ENCODE data around the gene PPP2R5C. TPM values are rescaled to one million over a fixed set of nuclear protein-coding genes. Genes with fewer than 3 reads are reported as not detected.
"Not testable (repeated sequence)": the region's sequence is repeated elsewhere in the genome, so short reads cannot be mapped to it uniquely, and the experiment has no call there.

Gene PPP2R5C
- total RNA-seq, 2 donors from 2014 or later: 317 to 370 TPM

- Mint-ChIP-seq H3K4me3 (no peak overlapping the region), H3K27ac (no peak overlapping the region), H3K9me3 (no peaks in the 10 kb centered on the region), H3K4me1 (ENCODE audit: low read depth) (peaks cover 59% of the 10 kb centered on the region), H3K27me3 (ENCODE audit: low read depth) (no peaks in the 10 kb centered on the region), H3K36me3 (ENCODE audit: insufficient read depth in 2 of 2) (peaks cover 0 to 2% of the 10 kb centered on the region in 2 donors)
- no peak for DNase-seq
- ATAC-seq (replicated peaks in 1 of 2): no peak
Observed at GRCh38 chr14:101719708-101720107, 41.8 kb upstream of the PPP2R5C start.

- H3K4me1 Mint-ChIP-seq (ENCODE audit: low read depth): peaks cover 59% of the 10 kb centered on the region
- H3K9me3 Mint-ChIP-seq: no peaks in the 10 kb centered on the region
- peak overlapping the region; percentile 51 to 79 for H3K4me3 Mint-ChIP-seq
- no peaks in the 10 kb centered on the region for H3K27me3 Mint-ChIP-seq (ENCODE audit: low read depth)
- ATAC-seq (replicated peaks in 1 of 2): no peak
- peak overlapping the region; percentile 67 for H3K27ac Mint-ChIP-seq
- peaks cover 0 to 2% of the 10 kb centered on the region in 2 donors for H3K36me3 Mint-ChIP-seq (ENCODE audit: insufficient read depth in 2 of 2)
- DNase-seq: no peak
Observed at GRCh38 chr14:101721111-101721510, 40.4 kb upstream of the PPP2R5C start.

GRCh38 chr14:101721951-101722661, 39.4 kb upstream of the PPP2R5C start:
- no peaks in the 10 kb centered on the region for H3K9me3 Mint-ChIP-seq
- peaks cover 65% of the 10 kb centered on the region for H3K4me1 Mint-ChIP-seq (ENCODE audit: low read depth)
- peaks cover 0 to 2% of the 10 kb centered on the region in 2 donors for H3K36me3 Mint-ChIP-seq (ENCODE audit: insufficient read depth in 2 of 2)
- peak overlapping the region; percentile 79 to 85 for H3K4me3 Mint-ChIP-seq
- no peaks in the 10 kb centered on the region for H3K27me3 Mint-ChIP-seq (ENCODE audit: low read depth)
- ATAC-seq (replicated peaks in 1 of 2): peak; percentile 86 to 92
- DNase-seq: peak; percentile 74 to 77
- peak overlapping the region; percentile 87 for H3K27ac Mint-ChIP-seq

GRCh38 chr14:101723061-101723595, 38.4 kb upstream of the PPP2R5C start:
- H3K4me1 Mint-ChIP-seq (ENCODE audit: low read depth): peaks cover 72% of the 10 kb centered on the region

GRCh38 chr14:101725652-101726051, 35.9 kb upstream of the PPP2R5C start:
- peaks cover 73% of the 10 kb centered on the region for H3K4me1 Mint-ChIP-seq (ENCODE audit: low read depth)
- H3K9me3 Mint-ChIP-seq; H3K36me3 Mint-ChIP-seq (ENCODE audit: insufficient read depth in 2 of 2); H3K27me3 Mint-ChIP-seq (ENCODE audit: low read depth); ATAC-seq (replicated peaks in 1 of 2); DNase-seq: not testable (repeated sequence)
- H3K27ac Mint-ChIP-seq: peak overlapping the region; percentile 72
- peak overlapping the region in 1 of 2 donors; percentile 46 for H3K4me3 Mint-ChIP-seq

More at GRCh38 chr14:101723061-101723595, 38.4 kb upstream of the PPP2R5C start:
- Mint-ChIP-seq H3K27me3 (ENCODE audit: low read depth) (no peaks in the 10 kb centered on the region), H3K9me3 (peaks cover 0 to under 1% of the 10 kb centered on the region in 2 donors), H3K27ac (peak overlapping the region; percentile 10), H3K36me3 (ENCODE audit: insufficient read depth in 2 of 2) (peaks cover 0 to 2% of the 10 kb centered on the region in 2 donors), H3K4me3 (peak overlapping the region; percentile 7 to 22)
- DNase-seq (no peak), ATAC-seq (replicated peaks in 1 of 2) (no peak)

- Mint-ChIP-seq H3K36me3 (ENCODE audit: insufficient read depth in 2 of 2) (peaks cover 2 to 7% of the 10 kb centered on the region in 2 donors), H3K4me3 (peak overlapping the region in 1 of 2 donors; percentile 29), H3K27me3 (ENCODE audit: low read depth) (no peaks in the 10 kb centered on the region), H3K9me3 (peaks cover 1 to 9% of the 10 kb centered on the region in 2 donors), H3K4me1 (ENCODE audit: low read depth) (peaks cover 74% of the 10 kb centered on the region), H3K27ac (no peak overlapping the region)
- ATAC-seq (replicated peaks in 1 of 2) (no peak), DNase-seq (no peak)
Observed at GRCh38 chr14:101726295-101726953, 35.1 kb upstream of the PPP2R5C start.

GRCh38 chr14:101726954-101727302, 34.6 kb upstream of the PPP2R5C start:
- Mint-ChIP-seq H3K4me3 (peak overlapping the region in 1 of 2 donors; percentile 29), H3K27ac (no peak overlapping the region), H3K4me1 (ENCODE audit: low read depth) (peaks cover 74% of the 10 kb centered on the region)

GRCh38 chr14:101727611-101728366, 33.7 kb upstream of the PPP2R5C start:
- peaks cover 74% of the 10 kb centered on the region for H3K4me1 Mint-ChIP-seq (ENCODE audit: low read depth)
- H3K36me3 Mint-ChIP-seq (ENCODE audit: insufficient read depth in 2 of 2): peaks cover 0 to 7% of the 10 kb centered on the region in 2 donors
- H3K27me3 Mint-ChIP-seq (ENCODE audit: low read depth): no peaks in the 10 kb centered on the region
- DNase-seq (no peak), ATAC-seq (replicated peaks in 1 of 2) (no peak)
- no peak overlapping the region for H3K27ac Mint-ChIP-seq
- H3K9me3 Mint-ChIP-seq: peaks cover 1 to 9% of the 10 kb centered on the region in 2 donors
- H3K4me3 Mint-ChIP-seq: no peak overlapping the region

More at GRCh38 chr14:101726954-101727302, 34.6 kb upstream of the PPP2R5C start:
- ATAC-seq (replicated peaks in 1 of 2) (no peak), DNase-seq (no peak)
- Mint-ChIP-seq H3K27me3 (ENCODE audit: low read depth) (no peaks in the 10 kb centered on the region), H3K36me3 (ENCODE audit: insufficient read depth in 2 of 2) (peaks cover 2 to 7% of the 10 kb centered on the region in 2 donors), H3K9me3 (peaks cover 1 to 9% of the 10 kb centered on the region in 2 donors)

- DNase-seq (no peak), ATAC-seq (replicated peaks in 1 of 2) (no peak)
- peaks cover 0 to 7% of the 10 kb centered on the region in 2 donors for H3K36me3 Mint-ChIP-seq (ENCODE audit: insufficient read depth in 2 of 2)
- H3K27me3 Mint-ChIP-seq (ENCODE audit: low read depth): no peaks in the 10 kb centered on the region
- H3K27ac Mint-ChIP-seq: no peak overlapping the region
- peaks cover 1 to 9% of the 10 kb centered on the region in 2 donors for H3K9me3 Mint-ChIP-seq
- no peak overlapping the region for H3K4me3 Mint-ChIP-seq
- peaks cover 75% of the 10 kb centered on the region for H3K4me1 Mint-ChIP-seq (ENCODE audit: low read depth)
Observed at GRCh38 chr14:101728367-101728742, 33.2 kb upstream of the PPP2R5C start.

GRCh38 chr14:101729382-101729781, 32.1 kb upstream of the PPP2R5C start:
- ATAC-seq (replicated peaks in 1 of 2) (no peak), DNase-seq (no peak)
- Mint-ChIP-seq H3K27ac (no peak overlapping the region), H3K36me3 (ENCODE audit: insufficient read depth in 2 of 2) (peaks cover 0 to 7% of the 10 kb centered on the region in 2 donors), H3K27me3 (ENCODE audit: low read depth) (no peaks in the 10 kb centered on the region), H3K9me3 (peaks cover 1 to 9% of the 10 kb centered on the region in 2 donors), H3K4me3 (peak overlapping the region; percentile 93 to 97), H3K4me1 (ENCODE audit: low read depth) (peaks cover 85% of the 10 kb centered on the region)

GRCh38 chr14:101730157-101730556, 31.4 kb upstream of the PPP2R5C start:
- Mint-ChIP-seq H3K4me3 (peak overlapping the region; percentile 93 to 97), H3K27ac (peak overlapping the region; percentile 55), H3K4me1 (ENCODE audit: low read depth) (peaks cover 91% of the 10 kb centered on the region)
- DNase-seq; ATAC-seq (replicated peaks in 1 of 2); H3K9me3 Mint-ChIP-seq; H3K36me3 Mint-ChIP-seq (ENCODE audit: insufficient read depth in 2 of 2); H3K27me3 Mint-ChIP-seq (ENCODE audit: low read depth): not testable (repeated sequence)

GRCh38 chr14:101730626-101731186, 30.8 kb upstream of the PPP2R5C start:
- Mint-ChIP-seq H3K27ac (peak overlapping the region; percentile 99), H3K36me3 (ENCODE audit: insufficient read depth in 2 of 2) (peaks cover 0 to 7% of the 10 kb centered on the region in 2 donors), H3K9me3 (peaks cover 1 to 9% of the 10 kb centered on the region in 2 donors), H3K4me1 (ENCODE audit: low read depth) (peaks cover 89% of the 10 kb centered on the region), H3K4me3 (peak overlapping the region; percentile 93 to 97), H3K27me3 (ENCODE audit: low read depth) (no peaks in the 10 kb centered on the region)
- no peak for DNase-seq
- ATAC-seq (replicated peaks in 1 of 2): no peak

Measured in activated T-cell treated with anti-CD3 and anti-CD28 coated beads, Interleukin-2, amount 50 U/mL, for 72 hours (primary cell).